ENCODE measurements around the gene KRTAP9-4.

DNA sequence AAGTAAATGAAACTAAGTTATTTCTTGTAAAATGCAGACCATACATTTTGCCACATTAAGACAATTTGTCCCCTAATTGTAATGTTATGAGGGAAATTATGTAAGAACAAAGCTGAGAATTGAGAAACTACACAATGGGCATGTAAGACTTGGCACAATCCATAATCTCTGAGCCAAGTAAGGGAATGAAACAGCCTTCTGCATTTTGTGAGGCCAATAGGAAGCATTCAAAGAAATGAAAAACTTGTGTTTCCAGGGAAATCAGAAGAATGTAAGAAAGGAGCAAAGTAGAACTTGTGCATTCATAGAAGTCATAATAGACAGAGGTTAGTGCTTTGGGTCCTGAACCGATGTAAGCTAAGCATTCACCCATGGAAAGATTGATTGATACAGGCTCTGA, 1.8 kb downstream of the KRTAP9-4 start:
- TF ChIP-seq POLR2A (IDR thresholded peaks at IDR 0.05): no peak
- TF ChIP-seq, protein P1, sequence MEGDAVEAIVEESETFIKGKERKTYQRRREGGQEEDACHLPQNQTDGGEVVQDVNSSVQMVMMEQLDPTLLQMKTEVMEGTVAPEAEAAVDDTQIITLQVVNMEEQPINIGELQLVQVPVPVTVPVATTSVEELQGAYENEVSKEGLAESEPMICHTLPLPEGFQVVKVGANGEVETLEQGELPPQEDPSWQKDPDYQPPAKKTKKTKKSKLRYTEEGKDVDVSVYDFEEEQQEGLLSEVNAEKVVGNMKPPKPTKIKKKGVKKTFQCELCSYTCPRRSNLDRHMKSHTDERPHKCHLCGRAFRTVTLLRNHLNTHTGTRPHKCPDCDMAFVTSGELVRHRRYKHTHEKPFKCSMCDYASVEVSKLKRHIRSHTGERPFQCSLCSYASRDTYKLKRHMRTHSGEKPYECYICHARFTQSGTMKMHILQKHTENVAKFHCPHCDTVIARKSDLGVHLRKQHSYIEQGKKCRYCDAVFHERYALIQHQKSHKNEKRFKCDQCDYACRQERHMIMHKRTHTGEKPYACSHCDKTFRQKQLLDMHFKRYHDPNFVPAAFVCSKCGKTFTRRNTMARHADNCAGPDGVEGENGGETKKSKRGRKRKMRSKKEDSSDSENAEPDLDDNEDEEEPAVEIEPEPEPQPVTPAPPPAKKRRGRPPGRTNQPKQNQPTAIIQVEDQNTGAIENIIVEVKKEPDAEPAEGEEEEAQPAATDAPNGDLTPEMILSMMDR (IDR thresholded peaks at IDR 0.05): no peak
